Fibroblast of gingiva (primary cell): ENCODE measurements around the gene GAGE1.
"Not testable (repeated sequence)": the region's sequence is repeated elsewhere in the genome, so short reads cannot be mapped to it uniquely, and the experiment has no call there.

Experiments used
- DNase-seq: peaks from one replicate; pipeline ENCODE4 v3.0.0-alpha.2; 2011; ENCODE audit warnings: low read depth

GAGE1 gene, protein sequence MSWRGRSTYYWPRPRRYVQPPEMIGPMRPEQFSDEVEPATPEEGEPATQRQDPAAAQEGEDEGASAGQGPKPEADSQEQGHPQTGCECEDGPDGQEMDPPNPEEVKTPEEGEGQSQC

DNA sequence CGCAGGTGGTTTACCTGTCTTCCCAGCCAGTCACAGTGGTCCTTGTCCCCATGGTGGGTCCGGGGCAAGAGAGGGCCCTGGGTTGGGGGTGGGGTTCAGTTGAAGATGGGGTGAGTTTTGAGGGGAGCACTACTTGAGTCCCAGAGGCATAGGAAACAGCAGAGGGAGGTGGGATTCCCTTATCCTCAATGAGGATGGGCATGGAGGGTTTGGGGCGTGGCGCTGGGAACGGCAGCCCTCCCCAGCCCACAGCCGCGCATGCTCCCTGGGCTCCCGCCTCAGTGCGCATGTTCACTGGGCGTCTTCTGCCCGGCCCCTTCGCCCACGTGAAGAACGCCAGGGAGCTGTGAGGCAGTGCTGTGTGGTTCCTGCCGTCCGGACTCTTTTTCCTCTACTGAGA, at the start of gene GAGE1:
TSS of gene GAGE1 (plus strand) at position 301 of the 400 bp plus-strand sequence. CDS start 1,155 bp downstream, outside the sequence.
- DNase-seq: not testable (repeated sequence)

DNA sequence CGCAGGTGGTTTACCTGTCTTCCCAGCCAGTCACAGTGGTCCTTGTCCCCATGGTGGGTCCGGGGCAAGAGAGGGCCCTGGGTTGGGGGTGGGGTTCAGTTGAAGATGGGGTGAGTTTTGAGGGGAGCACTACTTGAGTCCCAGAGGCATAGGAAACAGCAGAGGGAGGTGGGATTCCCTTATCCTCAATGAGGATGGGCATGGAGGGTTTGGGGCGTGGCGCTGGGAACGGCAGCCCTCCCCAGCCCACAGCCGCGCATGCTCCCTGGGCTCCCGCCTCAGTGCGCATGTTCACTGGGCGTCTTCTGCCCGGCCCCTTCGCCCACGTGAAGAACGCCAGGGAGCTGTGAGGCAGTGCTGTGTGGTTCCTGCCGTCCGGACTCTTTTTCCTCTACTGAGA, 47.8 kb upstream of the GAGE1 start, which contains the start of gene GAGE12E:
TSS of gene GAGE12E (plus strand) at position 301 of the 400 bp plus-strand sequence. CDS start 1,155 bp downstream, outside the sequence.
- DNase-seq: not testable (repeated sequence)

DNA sequence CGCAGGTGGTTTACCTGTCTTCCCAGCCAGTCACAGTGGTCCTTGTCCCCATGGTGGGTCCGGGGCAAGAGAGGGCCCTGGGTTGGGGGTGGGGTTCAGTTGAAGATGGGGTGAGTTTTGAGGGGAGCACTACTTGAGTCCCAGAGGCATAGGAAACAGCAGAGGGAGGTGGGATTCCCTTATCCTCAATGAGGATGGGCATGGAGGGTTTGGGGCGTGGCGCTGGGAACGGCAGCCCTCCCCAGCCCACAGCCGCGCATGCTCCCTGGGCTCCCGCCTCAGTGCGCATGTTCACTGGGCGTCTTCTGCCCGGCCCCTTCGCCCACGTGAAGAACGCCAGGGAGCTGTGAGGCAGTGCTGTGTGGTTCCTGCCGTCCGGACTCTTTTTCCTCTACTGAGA, 38.3 kb upstream of the GAGE1 start, which contains the start of gene GAGE12F:
TSS of gene GAGE12F (plus strand) at position 301 of the 400 bp plus-strand sequence. CDS start 1,155 bp downstream, outside the sequence.
- DNase-seq: not testable (repeated sequence)

DNA sequence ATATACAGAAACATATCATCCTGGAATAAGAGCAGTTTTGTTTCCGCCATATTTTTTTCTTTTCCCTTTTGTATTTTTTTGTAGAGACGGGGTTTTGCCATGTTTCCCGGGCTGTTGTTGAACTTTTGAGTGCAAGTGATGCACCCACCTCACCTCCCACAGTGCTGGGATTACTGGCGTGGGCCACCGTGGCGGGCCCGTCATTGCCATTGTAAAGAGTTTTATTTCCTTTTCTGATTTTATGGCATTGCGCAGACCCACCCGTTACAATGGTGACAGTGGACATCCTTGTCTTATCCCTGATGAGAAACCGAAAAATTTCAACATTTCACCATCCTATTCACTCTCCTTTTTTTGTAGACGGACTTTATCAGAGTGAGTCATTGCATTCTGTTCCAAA, 30.1 kb upstream of the GAGE1 start:
- DNase-seq: not testable (repeated sequence)

DNA sequence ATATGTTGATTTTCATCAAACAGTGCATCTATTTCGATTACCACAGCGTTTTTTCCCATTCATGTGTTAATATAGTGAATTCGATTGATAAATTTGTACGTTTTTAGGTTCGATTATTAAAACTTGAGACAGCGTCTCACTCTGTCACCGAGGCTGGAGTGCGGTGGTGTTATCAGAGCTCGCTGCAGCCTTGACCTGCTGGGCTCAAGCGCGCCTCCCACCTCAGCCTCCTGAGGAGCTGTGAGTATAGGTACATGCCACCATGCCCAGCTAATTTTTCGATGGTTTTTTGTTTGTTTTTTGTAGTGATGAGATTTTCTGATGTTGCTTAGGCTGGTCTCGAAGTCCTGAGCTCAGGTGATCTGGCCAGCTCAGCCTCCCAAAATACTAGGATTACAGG, 29.7 kb upstream of the GAGE1 start:
- DNase-seq: not testable (repeated sequence)

DNA sequence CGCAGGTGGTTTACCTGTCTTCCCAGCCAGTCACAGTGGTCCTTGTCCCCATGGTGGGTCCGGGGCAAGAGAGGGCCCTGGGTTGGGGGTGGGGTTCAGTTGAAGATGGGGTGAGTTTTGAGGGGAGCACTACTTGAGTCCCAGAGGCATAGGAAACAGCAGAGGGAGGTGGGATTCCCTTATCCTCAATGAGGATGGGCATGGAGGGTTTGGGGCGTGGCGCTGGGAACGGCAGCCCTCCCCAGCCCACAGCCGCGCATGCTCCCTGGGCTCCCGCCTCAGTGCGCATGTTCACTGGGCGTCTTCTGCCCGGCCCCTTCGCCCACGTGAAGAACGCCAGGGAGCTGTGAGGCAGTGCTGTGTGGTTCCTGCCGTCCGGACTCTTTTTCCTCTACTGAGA, 28.7 kb upstream of the GAGE1 start, which contains the start of gene GAGE12G:
TSS of gene GAGE12G (plus strand) at position 301 of the 400 bp plus-strand sequence. CDS start 1,155 bp downstream, outside the sequence.
- not testable (repeated sequence) for DNase-seq

DNA sequence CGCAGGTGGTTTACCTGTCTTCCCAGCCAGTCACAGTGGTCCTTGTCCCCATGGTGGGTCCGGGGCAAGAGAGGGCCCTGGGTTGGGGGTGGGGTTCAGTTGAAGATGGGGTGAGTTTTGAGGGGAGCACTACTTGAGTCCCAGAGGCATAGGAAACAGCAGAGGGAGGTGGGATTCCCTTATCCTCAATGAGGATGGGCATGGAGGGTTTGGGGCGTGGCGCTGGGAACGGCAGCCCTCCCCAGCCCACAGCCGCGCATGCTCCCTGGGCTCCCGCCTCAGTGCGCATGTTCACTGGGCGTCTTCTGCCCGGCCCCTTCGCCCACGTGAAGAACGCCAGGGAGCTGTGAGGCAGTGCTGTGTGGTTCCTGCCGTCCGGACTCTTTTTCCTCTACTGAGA, 19.2 kb upstream of the GAGE1 start, which contains the start of gene GAGE12H:
TSS of gene GAGE12H (plus strand) at position 301 of the 400 bp plus-strand sequence. CDS start 1,155 bp downstream, outside the sequence.
- DNase-seq: not testable (repeated sequence)

DNA sequence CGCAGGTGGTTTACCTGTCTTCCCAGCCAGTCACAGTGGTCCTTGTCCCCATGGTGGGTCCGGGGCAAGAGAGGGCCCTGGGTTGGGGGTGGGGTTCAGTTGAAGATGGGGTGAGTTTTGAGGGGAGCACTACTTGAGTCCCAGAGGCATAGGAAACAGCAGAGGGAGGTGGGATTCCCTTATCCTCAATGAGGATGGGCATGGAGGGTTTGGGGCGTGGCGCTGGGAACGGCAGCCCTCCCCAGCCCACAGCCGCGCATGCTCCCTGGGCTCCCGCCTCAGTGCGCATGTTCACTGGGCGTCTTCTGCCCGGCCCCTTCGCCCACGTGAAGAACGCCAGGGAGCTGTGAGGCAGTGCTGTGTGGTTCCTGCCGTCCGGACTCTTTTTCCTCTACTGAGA, 9.6 kb upstream of the GAGE1 start, which contains the start of gene GAGE2A:
TSS of gene GAGE2A (plus strand) at position 301 of the 400 bp plus-strand sequence. CDS start 1,155 bp downstream, outside the sequence.
- DNase-seq: not testable (repeated sequence)

DNA sequence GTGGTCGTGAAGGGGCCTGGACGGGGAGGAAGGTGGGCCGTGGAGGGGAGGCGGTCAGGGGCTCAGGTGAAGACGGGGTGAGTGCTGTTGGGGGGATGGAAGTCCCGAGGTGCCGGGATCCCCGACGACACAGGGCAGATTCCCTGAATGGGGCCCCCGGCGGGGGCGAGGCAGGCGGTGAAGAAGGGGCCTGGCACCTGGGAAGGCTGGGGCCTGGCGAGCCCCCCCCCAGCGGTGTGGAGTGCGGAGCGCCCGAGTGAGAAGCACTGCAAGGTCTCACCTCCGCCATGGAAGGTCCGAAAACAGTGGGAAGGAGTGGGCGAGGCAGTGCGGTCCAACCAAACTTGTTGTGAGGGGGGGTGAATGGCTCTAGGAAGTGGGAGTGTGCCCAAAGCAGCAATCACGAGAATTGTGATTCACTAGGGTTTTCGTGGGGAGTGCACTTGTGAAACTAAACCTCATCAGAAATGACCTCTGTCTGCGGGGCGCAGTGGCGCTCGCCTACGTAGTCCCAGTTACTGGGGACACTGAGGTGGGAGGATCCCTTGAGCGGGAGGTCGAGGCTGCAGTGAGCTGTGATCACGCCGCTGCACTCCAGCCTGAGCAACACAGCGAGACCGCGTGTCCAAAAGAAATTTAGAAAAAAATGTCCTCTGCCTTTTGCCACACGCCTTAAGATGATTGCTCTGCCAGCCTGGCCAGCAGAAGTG, 8.9 kb upstream of the GAGE1 start:
- not testable (repeated sequence) for DNase-seq

DNA sequence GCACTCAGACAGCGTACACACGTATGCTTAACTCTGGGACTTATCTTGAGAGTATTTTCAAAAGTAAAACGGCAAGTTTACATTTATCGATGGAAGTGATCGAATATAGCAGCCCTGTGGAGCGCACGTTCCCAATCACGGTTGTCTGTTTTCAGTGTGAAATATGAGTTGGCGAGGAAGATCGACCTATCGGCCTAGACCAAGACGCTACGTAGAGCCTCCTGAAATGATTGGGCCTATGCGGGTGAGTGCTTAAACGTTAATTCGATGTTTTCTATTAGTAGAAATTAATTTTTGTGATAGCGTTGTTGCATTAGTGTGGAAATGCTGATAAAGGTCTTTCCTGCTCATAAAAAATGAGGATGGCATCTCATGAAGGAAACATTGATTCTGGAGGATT, 8.3 kb upstream of the GAGE1 start:
- not testable (repeated sequence) for DNase-seq

DNA sequence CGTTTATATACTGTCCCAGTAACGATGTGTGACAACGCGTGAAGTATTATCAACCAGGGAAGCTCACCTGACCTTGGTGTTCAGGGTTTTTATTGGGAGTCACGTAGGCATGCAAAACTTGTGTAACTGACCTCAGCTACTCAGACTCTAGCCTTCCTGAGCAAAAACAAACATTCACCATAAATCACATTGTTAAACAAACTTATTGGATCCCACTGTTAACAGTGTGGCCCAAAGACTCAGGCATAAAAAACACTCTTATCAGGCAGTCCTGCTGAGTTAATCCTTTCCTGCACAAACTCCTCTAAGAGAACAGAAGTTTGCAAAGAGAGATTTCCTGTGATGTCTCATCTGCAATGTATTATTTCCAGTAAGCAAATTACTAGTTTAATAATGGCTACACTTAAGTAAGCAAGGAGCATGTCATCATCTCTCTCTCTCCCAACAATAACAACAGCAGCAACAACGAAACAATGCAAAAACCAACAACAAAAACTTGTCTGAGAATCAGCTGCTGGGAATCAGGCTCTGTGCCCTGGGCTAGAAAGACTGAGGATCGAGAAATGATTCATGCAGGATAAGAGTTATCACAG, 12.0 kb downstream of the GAGE1 start:
- no peak for DNase-seq

DNA sequence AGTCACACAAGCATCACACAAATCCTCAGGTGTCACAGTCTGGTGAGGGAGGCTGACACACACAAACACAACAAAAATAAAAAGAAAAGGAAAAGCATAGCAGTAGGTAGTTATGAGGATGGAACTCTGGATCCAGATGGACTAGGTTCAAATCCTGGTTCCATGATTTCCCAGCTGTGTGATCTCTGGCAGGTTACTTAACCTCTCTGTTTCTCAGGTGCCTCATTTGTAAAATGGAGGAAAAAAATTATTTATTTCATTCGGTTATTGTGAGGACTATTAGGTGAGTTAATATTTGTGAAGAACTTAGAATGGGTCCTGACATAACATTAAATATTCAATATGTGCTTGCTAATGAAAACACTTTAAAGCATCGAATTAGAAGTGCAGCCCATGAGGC, 19.8 kb downstream of the GAGE1 start:
- no peak for DNase-seq

DNA sequence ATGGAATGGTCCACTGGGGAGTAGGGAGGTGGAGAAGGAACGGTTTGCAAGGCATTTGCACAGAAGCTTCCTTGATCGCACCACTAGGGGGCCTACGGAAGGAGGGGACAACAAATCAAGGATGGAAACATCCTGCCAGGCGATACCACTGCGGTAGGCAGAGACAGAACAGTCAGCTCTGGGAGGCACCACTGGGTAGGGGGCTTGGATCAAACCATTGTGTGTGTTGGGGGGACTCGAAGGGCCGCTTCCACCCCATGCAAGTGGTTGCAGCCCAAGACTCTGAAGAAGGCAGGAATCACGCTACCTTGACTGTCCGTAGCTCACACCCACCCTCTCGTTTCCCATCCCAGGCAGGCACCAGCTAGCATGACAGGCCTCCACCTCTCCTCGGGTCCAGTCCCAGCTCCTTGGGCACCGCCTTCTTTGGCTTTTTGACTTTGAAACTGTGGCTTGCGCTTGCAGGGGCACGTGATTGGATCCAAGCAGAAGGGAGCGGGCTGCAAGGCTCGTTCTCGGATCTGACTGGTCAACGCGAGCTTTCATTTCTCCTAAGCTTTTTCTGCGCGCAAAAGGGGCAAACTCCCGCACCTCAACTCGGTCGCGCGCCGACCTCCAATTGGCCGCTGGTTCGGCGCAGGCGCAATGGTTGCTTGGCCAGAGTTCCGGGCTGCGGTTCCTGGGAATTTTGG, 28.4 kb downstream of the GAGE1 start:
- DNase-seq: no peak

DNA sequence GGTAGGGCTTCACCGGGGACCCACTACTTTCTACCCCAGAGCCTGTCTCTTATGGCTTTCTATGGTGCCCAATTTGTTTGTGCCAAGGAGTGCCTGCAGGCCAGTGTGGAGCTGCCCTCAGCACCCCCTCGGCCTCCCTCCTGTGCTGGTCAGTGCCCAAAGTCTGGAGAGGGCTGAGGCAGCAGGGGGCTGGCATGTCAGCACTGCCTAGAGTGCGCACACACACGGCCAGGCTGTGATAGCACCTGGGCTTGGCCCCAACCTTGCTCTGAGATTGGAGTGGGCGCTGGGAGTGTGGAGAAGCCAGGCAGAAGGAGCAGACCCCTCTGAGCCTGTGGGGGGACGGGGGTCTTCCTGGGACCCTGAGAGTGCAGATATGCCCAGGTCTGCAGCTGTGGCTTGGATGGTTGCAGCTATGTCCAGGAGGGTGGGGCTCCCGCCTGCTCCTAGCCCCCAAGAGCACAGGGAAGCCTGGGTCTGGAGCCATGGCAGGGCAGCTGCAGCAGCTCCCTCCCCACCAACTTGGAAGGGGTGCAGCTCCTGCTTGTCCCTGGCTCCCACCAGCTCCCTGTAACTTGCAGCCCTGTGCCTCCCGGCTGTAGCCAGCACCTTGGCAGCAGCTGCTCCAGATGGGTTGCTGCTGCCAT, 46.3 kb downstream of the GAGE1 start:
- no peak for DNase-seq

DNA sequence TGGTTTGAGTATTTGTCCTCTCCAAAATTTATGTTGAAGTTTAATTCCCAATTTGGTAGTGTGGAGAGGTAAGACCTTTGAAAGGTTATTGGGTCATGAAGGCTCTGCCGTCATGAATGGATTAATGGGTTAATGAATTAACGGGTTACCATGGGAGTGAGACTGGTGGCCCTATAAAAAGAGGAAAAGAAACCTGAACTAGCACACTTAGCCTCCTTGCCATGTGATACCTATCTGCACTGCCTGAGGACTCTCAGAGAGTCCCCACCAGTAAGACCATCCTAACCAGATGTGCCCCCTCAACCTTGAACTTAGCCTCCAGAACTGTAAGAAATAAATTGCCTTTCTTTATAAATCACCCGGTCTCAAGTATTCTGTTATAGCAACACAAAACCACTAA, 57.7 kb downstream of the GAGE1 start:
- no peak for DNase-seq
